ENCODE data around the gene SLC16A8. TPM values are rescaled to one million over a fixed set of nuclear protein-coding genes. Genes with fewer than 3 reads are reported as not detected.

SLC16A8 gene
- polyA plus RNA-seq, 1 experiment, result not detected

DNA sequence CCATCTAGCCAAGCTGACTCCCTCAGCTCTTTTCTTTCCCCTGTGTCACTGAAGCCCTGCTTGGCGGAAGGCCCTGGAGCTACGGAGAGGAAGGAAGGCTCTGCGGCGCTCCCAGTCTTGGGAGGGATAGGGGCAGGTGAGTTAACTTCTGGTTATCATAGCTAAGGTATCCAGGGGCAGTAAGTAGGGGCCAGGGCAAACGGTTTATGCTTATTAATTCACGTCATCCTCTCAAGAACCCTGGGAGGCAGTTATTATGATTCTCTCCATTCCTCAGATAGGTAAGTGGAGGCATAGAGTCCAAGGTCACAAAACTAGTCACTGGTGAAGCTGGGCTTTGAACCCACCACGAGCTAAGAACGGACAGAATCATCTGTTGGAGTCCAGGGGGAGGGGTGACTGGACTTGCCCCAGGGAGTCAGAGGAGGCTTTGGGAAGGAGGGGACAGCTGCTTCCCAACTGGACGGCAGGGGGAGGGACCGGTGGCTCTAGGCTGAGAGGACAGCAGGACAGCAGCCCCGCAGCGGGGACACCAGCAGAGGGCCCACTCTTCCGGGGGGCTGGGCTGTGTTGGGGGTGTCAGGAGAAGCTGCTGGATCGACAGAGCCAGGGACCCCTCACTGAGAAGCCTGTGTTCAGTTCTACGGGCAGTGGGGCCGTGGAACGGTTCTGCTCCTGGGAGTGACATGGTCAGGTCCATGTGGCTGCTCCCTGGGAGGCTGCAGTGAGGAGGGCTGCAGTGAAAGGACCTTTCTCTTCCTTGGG is 23.0 kb upstream of the SLC16A8 start:
- Histone ChIP-seq H3K27ac (ENCODE audit: low read depth, low read length) (no peak overlapping the region), H3K27me3 (ENCODE audit: control insufficient read depth, insufficient read depth, low read length) (peaks cover 6% of the 10 kb centered on the region), H3K9me3 (ENCODE audit: control insufficient read depth, insufficient read depth, low read length) (no peaks in the 10 kb centered on the region; the same call in 1 of the 2 replicates), H3K4me3 (ENCODE audit: low read depth, low read length) (no peak overlapping the region)
- no peak for DNase-seq (ENCODE audit: low read depth, low spot score)
- TF ChIP-seq, protein P1, sequence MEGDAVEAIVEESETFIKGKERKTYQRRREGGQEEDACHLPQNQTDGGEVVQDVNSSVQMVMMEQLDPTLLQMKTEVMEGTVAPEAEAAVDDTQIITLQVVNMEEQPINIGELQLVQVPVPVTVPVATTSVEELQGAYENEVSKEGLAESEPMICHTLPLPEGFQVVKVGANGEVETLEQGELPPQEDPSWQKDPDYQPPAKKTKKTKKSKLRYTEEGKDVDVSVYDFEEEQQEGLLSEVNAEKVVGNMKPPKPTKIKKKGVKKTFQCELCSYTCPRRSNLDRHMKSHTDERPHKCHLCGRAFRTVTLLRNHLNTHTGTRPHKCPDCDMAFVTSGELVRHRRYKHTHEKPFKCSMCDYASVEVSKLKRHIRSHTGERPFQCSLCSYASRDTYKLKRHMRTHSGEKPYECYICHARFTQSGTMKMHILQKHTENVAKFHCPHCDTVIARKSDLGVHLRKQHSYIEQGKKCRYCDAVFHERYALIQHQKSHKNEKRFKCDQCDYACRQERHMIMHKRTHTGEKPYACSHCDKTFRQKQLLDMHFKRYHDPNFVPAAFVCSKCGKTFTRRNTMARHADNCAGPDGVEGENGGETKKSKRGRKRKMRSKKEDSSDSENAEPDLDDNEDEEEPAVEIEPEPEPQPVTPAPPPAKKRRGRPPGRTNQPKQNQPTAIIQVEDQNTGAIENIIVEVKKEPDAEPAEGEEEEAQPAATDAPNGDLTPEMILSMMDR (IDR thresholded peaks at IDR 0.05; ENCODE audit: low read depth, low read length), result no peak
- CTCF ChIA-PET, result interaction anchor here (1.1 to 2.3 kb wide), 3 partner anchors 7 to 33 kb away, joined by 3 to 14 read pairs (median 4); no protein-coding TSS in a partner anchor
- POLR2A ChIA-PET, result interaction anchor here (0.7 kb wide), 1 partner anchor 94 kb away, joined by 3 read pairs; no protein-coding TSS in a partner anchor

GRCh38 chr22:38104084-38104483 is 20.1 kb upstream of the SLC16A8 start:
- no peaks in the 10 kb centered on the region for H3K9me3 ChIP-seq (ENCODE audit: control insufficient read depth, insufficient read depth, low read length)
- no peak overlapping the region for H3K27ac ChIP-seq (ENCODE audit: low read depth, low read length)
- CTCF ChIA-PET, result interaction anchor here (0.8 to 1.0 kb wide), 2 partner anchors 9 to 11 kb away, joined by 3 read pairs; no protein-coding TSS in a partner anchor

GRCh38 chr22:38103641-38104040 is 19.7 kb upstream of the SLC16A8 start:
- no peak overlapping the region for H3K27ac ChIP-seq (ENCODE audit: low read depth, low read length)
- TF ChIP-seq, protein P1 (IDR thresholded peaks at IDR 0.05; ENCODE audit: low read depth, low read length), result no peak
- POLR2A ChIA-PET, result interaction anchor here (0.6 to 0.7 kb wide), 2 partner anchors 11 to 248 kb away, joined by 3 to 4 read pairs; no protein-coding TSS in a partner anchor
- no peak for DNase-seq (ENCODE audit: low read depth, low spot score)
- CTCF ChIA-PET, result interaction anchor here (0.8 to 1.0 kb wide), 2 partner anchors 8 to 11 kb away, joined by 3 read pairs; no protein-coding TSS in a partner anchor
- H3K4me3 ChIP-seq (ENCODE audit: low read depth, low read length), result no peak overlapping the region
- H3K9me3 ChIP-seq (ENCODE audit: control insufficient read depth, insufficient read depth, low read length), result no peaks in the 10 kb centered on the region
- H3K27me3 ChIP-seq (ENCODE audit: control insufficient read depth, insufficient read depth, low read length), result peaks cover 4% of the 10 kb centered on the region

More at GRCh38 chr22:38104084-38104483, 20.1 kb upstream of the SLC16A8 start:
- POLR2A ChIA-PET, result interaction anchor here (0.7 kb wide), 1 partner anchor 248 kb away, joined by 4 read pairs; no protein-coding TSS in a partner anchor
- no peak overlapping the region for H3K4me3 ChIP-seq (ENCODE audit: low read depth, low read length)
- TF ChIP-seq, protein P1 (IDR thresholded peaks at IDR 0.05; ENCODE audit: low read depth, low read length), result peak; percentile 44
- peaks cover 4% of the 10 kb centered on the region for H3K27me3 ChIP-seq (ENCODE audit: control insufficient read depth, insufficient read depth, low read length)
- DNase-seq (ENCODE audit: low read depth, low spot score), result no peak

- Histone ChIP-seq H3K4me3 (ENCODE audit: low read depth, low read length) (no peak overlapping the region), H3K27ac (ENCODE audit: low read depth, low read length) (no peak overlapping the region), H3K9me3 (ENCODE audit: control insufficient read depth, insufficient read depth, low read length) (no peaks in the 10 kb centered on the region; the same call in 1 of the 2 replicates), H3K27me3 (ENCODE audit: control insufficient read depth, insufficient read depth, low read length) (peaks cover 4% of the 10 kb centered on the region)
- POLR2A ChIA-PET, result no interaction called here
- CTCF ChIA-PET, result interaction anchor here (0.6 to 2.4 kb wide), 12 partner anchors 8 to 1430 kb away, joined by 3 to 14 read pairs (median 4); no protein-coding TSS in a partner anchor
- DNase-seq (ENCODE audit: low read depth, low spot score), result no peak
- TF ChIP-seq, protein P1 (IDR thresholded peaks at IDR 0.05; ENCODE audit: low read depth, low read length), result no peak
These were observed 14.6 kb upstream of the SLC16A8 start for GRCh38 chr22:38098410-38099249.

Data from AG04450 (cell line).